Smooth muscle cell (in vitro differentiated cells): Measurements from ENCODE around the gene IKZF2. TPM values are rescaled to one million over a fixed set of nuclear protein-coding genes. Genes with fewer than 3 reads are reported as not detected.

Experiments used
- DNase-seq: peaks from one replicate; lab custom pipeline; 2025; ENCODE audit not compliant: unreplicated experiment; lab: John Stamatoyannopoulos, UW
- H2AFZ ChIP-seq: fragments of 200-600 bp; sonication (generic); 2 replicates; pipeline ENCODE4 v1.6.0; 2016; ENCODE audit warnings: antibody characterized with exemption, low read depth, mild to moderate bottlenecking
- H3F3A ChIP-seq: fragments of 200-600 bp; sonication (generic); 2 replicates; pipeline ENCODE4 v1.6.0; 2017; ENCODE audit warnings: antibody characterized with exemption, low read depth
- H3K27ac ChIP-seq: fragments of 200-600 bp; sonication (generic); 2 replicates; pipeline ENCODE4 v1.5.1; 2016; ENCODE audit warnings: low read depth, mild to moderate bottlenecking
- H3K27me3 ChIP-seq: fragments of 200-600 bp; sonication (generic); 2 replicates; pipeline ENCODE4 v1.6.1; 2016; ENCODE audit warnings: low read depth, mild to moderate bottlenecking
- H3K36me3 ChIP-seq: fragments of 200-600 bp; sonication (generic); 2 replicates; pipeline ENCODE4 v1.5.1; 2016; ENCODE audit warnings: low read depth
- H3K4me1 ChIP-seq: fragments of 200-600 bp; sonication (generic); 2 replicates; pipeline ENCODE4 v1.5.1; 2016; ENCODE audit warnings: low read depth
- H3K4me2 ChIP-seq: fragments of 200-600 bp; sonication (generic); 2 replicates; pipeline ENCODE4 v1.6.0; 2016; ENCODE audit warnings: mild to moderate bottlenecking
- H3K4me3 ChIP-seq: fragments of 200-600 bp; sonication (generic); 2 replicates; pipeline ENCODE4 v1.5.1; 2016; ENCODE audit warnings: mild to moderate bottlenecking
- H3K79me2 ChIP-seq: fragments of 200-600 bp; sonication (generic); 2 replicates; pipeline ENCODE4 v1.6.0; 2016; ENCODE audit warnings: low read depth, mild to moderate bottlenecking
- H3K9ac ChIP-seq: fragments of 200-600 bp; sonication (generic); 2 replicates; pipeline ENCODE4 v1.6.0; 2016; ENCODE audit warnings: low read depth
- H3K9me3 ChIP-seq: fragments of 200-600 bp; sonication (generic); replicated peaks from 2 replicates; pipeline ENCODE4 v1.5.1; 2016; ENCODE audit warnings: low read depth
- H4K20me1 ChIP-seq: fragments of 200-600 bp; sonication (generic); 2 replicates; pipeline ENCODE4 v1.6.0; 2016; ENCODE audit warnings: low read depth
- CTCF ChIP-seq: fragments of 200-600 bp; sonication (generic); IDR thresholded peaks from 2 replicates; pipeline ENCODE4 v1.5.1; 2017; ENCODE audit warnings: borderline replicate concordance, mild to moderate bottlenecking, antibody characterized with exemption; ENCODE audit not compliant: insufficient read depth, poor library complexity, severe bottlenecking
- WGBS: methylation state at CpG from one replicate; pipeline ENCODE4 v1.1.7; 2016; ENCODE audit warnings: low lambda C conversion rate; 5-methylcytosine and 5-hydroxymethylcytosine counted together
- polyA plus RNA-seq: library from polyadenylated mRNA; unstranded; fragments of >200 nt; fragmentation: Nextera tagmentation; extraction: Ambion mirVana; gene quantifications from 2 replicates; pipeline ENCODE4 v1.2.1, GENCODE V29; 2016
- total RNA-seq: library from RNA; depleted of rRNA; stranded (reverse); fragments of >200 nt; gene quantifications from 2 replicates; pipeline ENCODE4 v1.2.3, GENCODE V29; 2014

The IKZF2 gene
- total and polyA plus RNA-seq, 2 experiments from 2014 or later, result 0.69 to 16.5 TPM

GRCh38 chr2:213162516-213163118 is 11.2 kb upstream of the IKZF2 start:
- no peaks in the 10 kb centered on the region for H3K27me3 ChIP-seq
- H3K9ac ChIP-seq, result no peak overlapping the region

GRCh38 chr2:213161759-213162515 is 10.5 kb upstream of the IKZF2 start:
- peak overlapping the region; percentile 16 for H3K4me2 ChIP-seq
- H4K20me1 ChIP-seq, result no peaks in the 10 kb centered on the region
- WGBS, result 78% methylated on average over 5 of the region's 5 CpGs
- TF ChIP-seq CTCF, result no peak
- peaks cover under 1% of the 10 kb centered on the region for H3K4me1 ChIP-seq
- H3K27ac ChIP-seq, result peak overlapping the region; percentile 23
- no peak for DNase-seq
- no peak overlapping the region for H3K9ac ChIP-seq
- H3K9me3 ChIP-seq, result no peaks in the 10 kb centered on the region
- H3K27me3 ChIP-seq, result no peaks in the 10 kb centered on the region
- peak overlapping the region; percentile 78 for H2AFZ ChIP-seq
- no peak overlapping the region for H3K4me3 ChIP-seq
- no peaks in the 10 kb centered on the region for H3K79me2 ChIP-seq
- H3F3A ChIP-seq, result peaks cover 2% of the 10 kb centered on the region
- no peaks in the 10 kb centered on the region for H3K36me3 ChIP-seq

More at GRCh38 chr2:213162516-213163118, 11.2 kb upstream of the IKZF2 start:
- H3K79me2 ChIP-seq, result no peaks in the 10 kb centered on the region
- H3K4me2 ChIP-seq, result peak overlapping the region; percentile 16
- H3K9me3 ChIP-seq, result no peaks in the 10 kb centered on the region
- DNase-seq, result no peak
- peak overlapping the region; percentile 23 for H3K27ac ChIP-seq
- peak overlapping the region; percentile 78 for H2AFZ ChIP-seq
- no peak overlapping the region for H3K4me3 ChIP-seq
- WGBS, result 90% methylated on average over 3 of the region's 3 CpGs
- no peaks in the 10 kb centered on the region for H3K4me1 ChIP-seq
- peaks cover 2% of the 10 kb centered on the region for H3F3A ChIP-seq
- H3K36me3 ChIP-seq, result no peaks in the 10 kb centered on the region
- TF ChIP-seq CTCF, result no peak
- no peaks in the 10 kb centered on the region for H4K20me1 ChIP-seq

- Histone ChIP-seq H3K4me1 (peaks cover 12% of the 10 kb centered on the region), H3K4me3 (no peak overlapping the region), H3K27ac (no peak overlapping the region), H3K9ac (no peak overlapping the region), H3F3A (peaks cover 2% of the 10 kb centered on the region), H3K27me3 (no peaks in the 10 kb centered on the region), H2AFZ (no peak overlapping the region), H3K79me2 (no peaks in the 10 kb centered on the region), H3K9me3 (no peaks in the 10 kb centered on the region), H3K36me3 (no peaks in the 10 kb centered on the region), H4K20me1 (no peaks in the 10 kb centered on the region), H3K4me2 (no peak overlapping the region)
- WGBS, result 94% methylated on average over 2 of the region's 2 CpGs
- no peak for DNase-seq
- no peak for TF ChIP-seq CTCF
Observed at GRCh38 chr2:213159768-213160167, 8.4 kb upstream of the IKZF2 start.
